AG09319 (cell line): ENCODE results near the gene UBTFL1.

Experiments
- DNase-seq: peaks from one replicate; pipeline ENCODE4 v3.0.0-alpha.2; 2010; ENCODE audit warnings: low read depth; ENCODE audit errors: extremely low read depth
- TF ChIP-seq, protein P1 (sequence below): IDR thresholded peaks from 2 replicates; pipeline ENCODE4 v1.5.1; 2011; ENCODE audit warnings: low read depth, mild to moderate bottlenecking, inconsistent platforms, low read length, moderate library complexity

UBTFL1 gene

DNA sequence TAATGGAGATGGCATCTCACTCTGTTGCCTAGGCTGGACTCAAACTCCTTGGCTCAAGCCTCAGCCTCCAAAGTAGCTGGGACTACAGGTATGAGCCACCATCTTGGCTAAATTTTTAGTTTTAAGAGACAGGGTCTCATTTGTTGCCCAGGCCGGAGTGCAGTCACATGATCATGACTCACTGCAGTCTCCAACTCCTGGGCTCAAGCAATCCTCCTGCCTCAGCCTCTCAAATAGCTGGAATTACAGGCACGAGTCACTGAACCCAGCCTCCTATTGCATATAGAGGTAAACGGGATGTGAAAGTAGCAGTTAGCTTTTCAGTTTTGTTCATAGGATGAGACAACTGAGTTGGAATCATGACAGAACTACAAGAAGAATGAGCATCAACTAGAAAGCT is 39.2 kb downstream of the UBTFL1 start:
- no peak for DNase-seq
- TF ChIP-seq, protein P1, sequence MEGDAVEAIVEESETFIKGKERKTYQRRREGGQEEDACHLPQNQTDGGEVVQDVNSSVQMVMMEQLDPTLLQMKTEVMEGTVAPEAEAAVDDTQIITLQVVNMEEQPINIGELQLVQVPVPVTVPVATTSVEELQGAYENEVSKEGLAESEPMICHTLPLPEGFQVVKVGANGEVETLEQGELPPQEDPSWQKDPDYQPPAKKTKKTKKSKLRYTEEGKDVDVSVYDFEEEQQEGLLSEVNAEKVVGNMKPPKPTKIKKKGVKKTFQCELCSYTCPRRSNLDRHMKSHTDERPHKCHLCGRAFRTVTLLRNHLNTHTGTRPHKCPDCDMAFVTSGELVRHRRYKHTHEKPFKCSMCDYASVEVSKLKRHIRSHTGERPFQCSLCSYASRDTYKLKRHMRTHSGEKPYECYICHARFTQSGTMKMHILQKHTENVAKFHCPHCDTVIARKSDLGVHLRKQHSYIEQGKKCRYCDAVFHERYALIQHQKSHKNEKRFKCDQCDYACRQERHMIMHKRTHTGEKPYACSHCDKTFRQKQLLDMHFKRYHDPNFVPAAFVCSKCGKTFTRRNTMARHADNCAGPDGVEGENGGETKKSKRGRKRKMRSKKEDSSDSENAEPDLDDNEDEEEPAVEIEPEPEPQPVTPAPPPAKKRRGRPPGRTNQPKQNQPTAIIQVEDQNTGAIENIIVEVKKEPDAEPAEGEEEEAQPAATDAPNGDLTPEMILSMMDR = no peak

DNA sequence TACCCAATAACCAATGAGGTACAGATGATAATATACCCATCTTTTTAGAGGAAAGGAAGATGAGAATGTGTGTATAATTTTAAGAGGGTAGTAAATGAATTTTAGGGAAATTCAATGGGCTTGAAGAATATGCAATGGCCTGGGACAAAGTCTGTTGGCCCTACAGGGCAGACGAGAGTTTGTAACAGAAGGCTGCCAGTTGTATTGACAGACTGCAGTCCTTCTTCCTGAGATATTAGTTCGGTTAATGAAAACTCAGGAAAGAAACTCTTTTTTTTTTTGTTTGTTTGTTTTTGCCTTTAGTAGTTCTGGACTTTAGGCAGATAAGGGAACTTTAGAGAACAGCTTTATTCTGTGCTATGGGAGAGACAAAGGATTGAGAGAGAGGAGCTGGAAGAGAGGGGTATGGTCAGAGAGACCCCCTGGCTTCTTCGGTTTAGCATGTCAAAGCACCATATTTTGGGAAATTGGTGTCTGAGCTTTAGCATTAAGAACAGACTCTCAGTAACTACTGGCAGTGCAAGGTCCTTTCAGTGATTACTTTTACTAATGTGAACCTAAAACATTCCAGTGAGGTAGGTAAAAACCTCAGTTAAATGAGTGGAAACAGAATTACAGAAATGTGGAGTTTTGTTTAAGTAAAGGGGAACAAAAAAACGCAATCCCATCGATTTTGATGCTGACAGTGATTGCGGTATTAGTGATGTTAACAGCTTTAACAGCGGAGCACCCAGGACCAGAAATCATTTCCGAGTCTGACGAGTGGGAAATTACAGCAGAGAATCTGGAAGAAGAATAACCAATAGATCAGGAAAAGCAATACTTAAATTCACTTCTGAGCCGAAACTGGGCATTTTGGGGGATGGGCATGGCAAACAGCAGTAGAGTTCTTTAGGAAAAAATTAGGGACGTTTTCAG is 48.1 kb downstream of the UBTFL1 start:
- no peak for DNase-seq
- TF ChIP-seq, protein P1 = no peak

DNA sequence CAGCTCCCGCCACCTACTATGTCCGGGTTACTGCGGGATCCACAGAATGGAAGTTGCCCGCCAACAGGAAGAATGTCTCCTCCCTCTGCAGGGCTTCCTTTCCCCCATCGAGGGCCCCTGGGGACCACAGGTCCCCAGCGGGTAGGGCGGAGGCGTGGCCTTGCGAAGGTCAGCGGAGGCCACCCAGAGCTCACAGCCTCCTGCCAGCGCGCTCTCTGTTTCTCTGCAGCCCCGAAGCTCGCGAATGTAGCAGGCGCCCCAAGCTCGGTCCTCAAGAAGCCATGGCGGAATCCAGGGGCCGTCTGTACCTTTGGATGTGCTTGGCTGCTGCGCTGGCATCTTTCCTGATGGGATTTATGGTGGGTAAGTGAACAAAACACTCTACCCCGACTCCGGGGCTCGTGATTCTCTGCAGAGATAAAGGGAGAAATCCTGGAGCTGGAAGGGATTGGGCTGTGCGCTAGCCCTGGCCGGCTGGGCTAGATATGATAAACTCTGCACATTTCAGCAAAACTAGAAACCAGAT is 48.8 kb downstream of the UBTFL1 start, which contains the start of gene NAALAD2:
Gene NAALAD2 (plus strand): TSS at position 186 of the 526 bp plus-strand sequence. CDS start 96 bp downstream, at position 282.
- no peak for DNase-seq
- TF ChIP-seq, protein P1 = no peak

DNA sequence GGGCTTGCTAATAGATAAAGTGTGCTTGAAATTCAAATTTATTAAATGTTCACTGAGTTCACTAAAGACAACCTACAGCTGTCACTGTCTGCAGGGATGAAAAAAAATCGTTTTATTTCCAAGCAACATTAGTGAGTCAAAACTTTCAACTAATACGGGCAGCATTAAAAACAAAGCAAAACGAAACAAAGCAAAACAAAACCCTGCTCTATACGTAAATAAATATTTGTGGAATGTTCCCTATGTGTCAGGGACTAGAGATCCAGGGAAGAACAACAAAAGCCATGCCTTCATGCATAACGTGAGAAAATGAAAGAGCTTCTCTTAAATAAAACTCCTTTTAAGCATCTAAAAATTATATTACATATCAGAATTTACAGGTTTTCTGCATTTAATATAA is 49.3 kb downstream of the UBTFL1 start:
- DNase-seq = no peak
- TF ChIP-seq, protein P1 = no peak
